HepG2 (cell line): ENCODE data around the gene RMI2.

Experiments used
- BRF2 ChIP-seq: sonication (generic); formaldehyde crosslinking; IDR thresholded peaks from 2 replicates; pipeline ENCODE4 v1.8.1; 2022; ENCODE audit warnings: mild to moderate bottlenecking, missing genetic modification reagents
- EZH2 ChIP-seq: conservative IDR thresholded peaks from 2 replicates; pipeline ENCODE4 v1.6.1; 2012; ENCODE audit warnings: mild to moderate bottlenecking, low read depth, low read length, moderate library complexity
- MAFK ChIP-seq, 2 experiments: IDR thresholded peaks in 1 of 2; conservative IDR thresholded peaks in 1 of 2; 2 replicates each; pipeline ENCODE4 v1.6.1; 2011; ENCODE audit warnings: improper control_type of control experiment in 2 of 2, low read length in 2 of 2
- MXI1 ChIP-seq: IDR thresholded peaks from 3 replicates; pipeline ENCODE4 v1.6.1; 2012; ENCODE audit warnings: low read depth, low read length, inconsistent platforms, borderline replicate concordance
- MYPOP ChIP-seq: sonication (generic); formaldehyde crosslinking; IDR thresholded peaks from 2 replicates; pipeline ENCODE4 v1.8.1; 2023; ENCODE audit warnings: mild to moderate bottlenecking, moderate library complexity, missing genetic modification reagents
- POLR2AphosphoS5 ChIP-seq: IDR thresholded peaks from 2 replicates; pipeline ENCODE4 v1.6.1; 2012; ENCODE audit warnings: low read depth, low read length
- RAD21 ChIP-seq: fragments of 450-650 bp; formaldehyde crosslinking; IDR thresholded peaks from 2 replicates; pipeline ENCODE4 v1.5.0; 2020; ENCODE audit warnings: mild to moderate bottlenecking
- ZBTB2 ChIP-seq: sonication (generic); formaldehyde crosslinking; IDR thresholded peaks from 2 replicates; pipeline ENCODE4 v1.8.0; 2022; ENCODE audit warnings: low read depth, missing genetic modification reagents
- ZNF558 ChIP-seq: sonication (generic); formaldehyde crosslinking; IDR thresholded peaks from 2 replicates; pipeline ENCODE4 v1.9.0; 2022; ENCODE audit warnings: mild to moderate bottlenecking, missing genetic modification reagents, borderline replicate concordance

- TF ChIP-seq MAFK (conservative IDR thresholded peaks at IDR 0.05 in 1 of 2, IDR thresholded peaks at IDR 0.05 in 1 of 2; ENCODE audit: low read length in 2 of 2) (no peak), MYPOP (CRISPR knock-in tag) (no peak), EZH2 (no peak), POLR2AphosphoS5 (no peak), BRF2 (CRISPR knock-in tag) (no peak), MXI1 (no peak), ZNF558 (no peak), ZBTB2 (CRISPR knock-in tag) (no peak), RAD21 (no peak)
Measured at GRCh38 chr16:11326737-11327276, 18.5 kb upstream of the RMI2 start.
